GM21528 (cell line): ENCODE results near the gene FKBP10.
"Not testable (repeated sequence)": the region's sequence is repeated elsewhere in the genome, so short reads cannot be mapped to it uniquely, and the experiment has no call there.

Source experiments
- ATAC-seq: cut with Tn5 transposase; IDR thresholded peaks from one replicate; pipeline ENCODE4 v1.9.1; 2021; ENCODE audit warnings: mild to moderate bottlenecking, moderate library complexity; ENCODE audit not compliant: unreplicated experiment, low FRiP score

The FKBP10 gene

DNA sequence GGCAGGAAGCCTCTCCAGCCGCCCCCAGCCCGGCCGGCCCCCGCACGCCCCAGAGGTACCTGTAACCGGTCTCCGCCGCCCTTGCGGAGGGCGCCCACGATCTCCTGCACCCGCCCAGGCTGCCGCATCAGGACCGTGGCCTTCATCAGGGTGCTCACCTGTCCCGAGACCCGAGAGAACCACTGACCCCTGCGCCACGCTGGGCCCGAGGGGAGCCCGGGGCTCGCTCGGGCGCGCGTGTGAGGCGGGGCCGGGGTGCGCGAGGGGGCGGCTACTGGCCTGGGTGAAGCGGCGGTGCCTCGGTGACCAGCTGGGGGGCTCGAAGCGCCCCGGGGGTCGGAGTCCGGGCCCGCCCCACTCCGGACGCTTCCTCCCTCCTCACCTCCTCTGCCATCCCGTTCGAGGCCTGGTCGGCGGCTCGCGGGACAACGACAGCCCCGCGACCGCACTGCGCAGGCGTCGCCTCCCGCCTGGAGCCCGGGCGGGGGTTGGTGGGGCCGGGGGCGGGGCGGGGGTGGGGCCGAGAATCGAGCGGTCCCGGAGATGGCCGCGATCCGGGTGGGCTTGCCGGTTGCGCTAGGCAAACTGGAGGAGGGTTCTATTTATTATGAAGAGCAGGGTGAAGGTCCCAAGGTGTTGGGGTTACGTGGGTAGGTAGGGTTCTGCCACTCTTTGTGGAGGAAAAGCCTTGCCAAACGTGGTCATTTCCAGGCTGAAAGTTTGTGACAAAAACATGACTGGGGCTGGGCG, 23.2 kb downstream of the FKBP10 start, which contains the start of gene NT5C3B:
Gene NT5C3B (minus strand): TSS at position 433 of the 750 bp plus-strand sequence. CDS start 39 bp downstream, at position 394.
- peak; percentile 61 for ATAC-seq

DNA sequence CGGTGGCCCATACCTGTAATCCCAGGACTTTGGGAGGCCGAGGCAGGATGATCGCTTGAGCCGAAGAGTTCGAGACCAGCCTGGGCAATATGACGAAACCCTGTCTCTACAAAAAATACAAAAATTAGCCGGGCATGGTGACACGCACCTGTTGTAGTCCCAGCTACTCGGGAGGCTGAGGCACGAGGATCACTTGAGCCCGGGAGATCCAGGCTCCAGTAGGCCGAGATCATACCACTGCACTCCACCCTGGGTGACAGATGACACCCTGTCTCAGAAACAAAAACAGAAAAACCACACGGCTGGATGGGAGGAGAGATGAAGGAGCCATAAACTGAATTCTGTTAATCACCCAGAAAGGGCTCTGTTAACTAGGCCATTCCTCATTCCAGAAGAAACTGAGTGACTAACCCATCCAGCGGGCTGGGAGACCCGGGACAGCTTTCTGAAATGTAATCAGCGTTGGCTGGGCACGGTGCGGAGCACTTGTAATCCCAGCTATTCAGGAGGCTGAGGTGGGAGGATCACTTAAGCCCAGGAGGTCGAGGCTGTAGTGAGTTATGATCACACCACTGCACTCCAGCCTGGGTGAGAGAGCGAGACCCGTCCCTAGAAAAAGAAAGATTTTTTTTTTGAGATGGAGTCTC, 23.9 kb downstream of the FKBP10 start:
- ATAC-seq: no peak

DNA sequence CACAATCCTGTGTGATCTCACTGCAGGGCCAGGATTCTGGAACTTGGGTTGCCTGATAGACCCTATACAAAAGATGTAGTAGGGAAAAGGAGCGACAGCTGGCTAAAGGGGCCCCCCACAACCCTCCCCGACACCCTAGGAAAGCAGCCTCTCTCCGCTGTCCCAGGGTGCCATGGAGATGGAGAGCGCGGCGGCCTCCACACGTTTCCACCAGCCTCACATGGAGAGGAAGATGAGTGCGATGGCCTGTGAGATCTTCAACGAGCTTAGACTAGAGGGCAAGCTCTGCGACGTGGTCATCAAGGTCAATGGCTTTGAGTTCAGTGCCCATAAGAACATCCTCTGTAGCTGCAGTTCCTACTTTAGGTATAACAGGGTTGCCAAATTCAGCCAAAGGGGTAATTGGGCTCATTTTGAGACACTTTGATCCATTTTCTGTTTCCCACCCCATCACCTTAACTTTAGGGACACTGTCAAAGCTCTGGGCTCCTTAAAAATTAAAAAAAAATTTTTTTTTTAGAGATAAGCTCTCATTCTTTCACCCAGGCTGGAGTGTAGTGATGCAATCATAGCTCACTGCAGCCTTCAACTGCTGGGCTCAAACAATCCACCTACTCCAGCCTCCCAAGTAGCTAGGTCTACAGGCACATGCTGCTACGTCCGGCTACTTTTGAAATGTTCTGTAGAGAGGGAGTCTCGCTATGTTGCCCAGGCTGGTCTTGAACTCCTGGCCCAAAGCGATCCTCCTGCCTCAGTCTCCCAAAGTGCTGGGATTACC, 25.1 kb downstream of the FKBP10 start, which contains the start of gene KLHL10:
Gene KLHL10 (plus strand): TSS at position 65 of the 778 bp plus-strand sequence. CDS start 108 bp downstream, at position 173.
- ATAC-seq: no peak

DNA sequence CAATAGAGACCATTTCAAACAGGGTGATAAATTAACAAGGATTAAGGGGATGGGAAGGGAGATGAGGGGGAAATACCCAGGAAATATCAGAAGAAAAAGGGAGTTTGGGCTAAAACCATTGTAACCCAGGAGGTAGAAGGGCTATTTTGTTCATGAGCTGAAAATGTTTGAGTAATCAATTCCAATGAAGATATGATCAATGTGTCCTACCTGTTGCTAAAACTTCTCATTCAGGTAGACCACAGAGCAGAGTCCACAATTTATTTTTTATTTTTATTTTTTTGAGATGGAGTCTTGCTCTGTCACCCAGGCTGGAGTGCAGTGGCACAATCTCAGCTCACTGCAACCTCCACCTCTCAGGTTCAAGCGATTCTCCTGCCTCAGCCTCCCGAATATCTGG, 26.6 kb downstream of the FKBP10 start:
- not testable (repeated sequence) for ATAC-seq

DNA sequence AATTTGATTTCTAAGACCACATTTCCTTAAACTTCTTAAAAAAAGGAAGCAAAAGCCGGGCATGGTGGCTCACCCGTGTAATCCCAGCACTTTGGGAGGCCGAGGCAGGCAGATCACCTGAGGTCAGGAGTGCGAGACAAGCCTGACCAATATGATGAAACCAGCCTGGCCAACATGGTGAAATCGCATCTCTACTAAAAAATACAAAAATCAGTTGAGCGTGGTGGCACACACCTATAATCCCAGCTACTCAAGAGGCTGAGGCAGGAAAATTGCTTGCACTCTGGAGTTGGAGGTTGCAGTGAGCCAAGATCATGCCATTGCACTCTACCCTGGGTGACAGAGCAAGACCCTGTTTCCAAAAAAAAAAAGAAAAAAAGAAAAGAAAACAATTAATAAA, 28.0 kb downstream of the FKBP10 start:
- ATAC-seq: not testable (repeated sequence)

DNA sequence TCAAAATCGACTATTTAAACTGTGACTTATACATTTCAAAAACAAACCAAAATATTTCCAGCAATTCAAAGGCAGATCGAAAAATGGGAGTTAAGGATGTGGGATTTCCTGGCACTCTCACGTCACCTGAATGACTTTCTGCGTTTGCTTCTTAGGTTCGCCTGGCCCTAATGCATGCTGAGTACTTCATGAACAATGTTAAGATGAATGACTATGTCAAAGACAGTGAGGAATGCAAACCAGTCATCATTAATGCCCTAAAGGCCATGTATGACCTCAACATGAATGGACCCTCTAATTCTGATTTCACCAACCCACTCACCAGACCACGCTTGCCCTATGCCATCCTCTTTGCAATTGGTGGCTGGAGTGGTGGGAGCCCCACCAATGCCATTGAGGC, 32.2 kb downstream of the FKBP10 start:
- ATAC-seq: no peak

DNA sequence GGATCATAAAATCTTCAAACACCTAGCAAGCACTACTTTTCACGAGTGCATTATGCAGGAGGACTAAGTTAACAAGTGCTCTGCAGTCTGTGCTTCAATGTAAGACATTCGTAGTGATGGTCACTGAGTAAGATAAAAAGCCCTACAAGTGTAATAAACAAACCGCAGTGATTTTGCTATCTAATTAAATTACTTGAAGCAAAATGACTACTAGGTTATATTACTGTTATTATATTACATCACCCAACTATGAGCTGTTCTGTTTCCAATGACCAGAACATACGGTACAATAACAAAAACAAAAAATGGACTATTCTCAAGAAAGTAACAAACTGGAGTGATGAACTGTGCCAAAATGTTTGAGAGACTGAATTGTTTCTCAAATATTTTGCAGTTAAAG, 36.0 kb downstream of the FKBP10 start:
- ATAC-seq: no peak

DNA sequence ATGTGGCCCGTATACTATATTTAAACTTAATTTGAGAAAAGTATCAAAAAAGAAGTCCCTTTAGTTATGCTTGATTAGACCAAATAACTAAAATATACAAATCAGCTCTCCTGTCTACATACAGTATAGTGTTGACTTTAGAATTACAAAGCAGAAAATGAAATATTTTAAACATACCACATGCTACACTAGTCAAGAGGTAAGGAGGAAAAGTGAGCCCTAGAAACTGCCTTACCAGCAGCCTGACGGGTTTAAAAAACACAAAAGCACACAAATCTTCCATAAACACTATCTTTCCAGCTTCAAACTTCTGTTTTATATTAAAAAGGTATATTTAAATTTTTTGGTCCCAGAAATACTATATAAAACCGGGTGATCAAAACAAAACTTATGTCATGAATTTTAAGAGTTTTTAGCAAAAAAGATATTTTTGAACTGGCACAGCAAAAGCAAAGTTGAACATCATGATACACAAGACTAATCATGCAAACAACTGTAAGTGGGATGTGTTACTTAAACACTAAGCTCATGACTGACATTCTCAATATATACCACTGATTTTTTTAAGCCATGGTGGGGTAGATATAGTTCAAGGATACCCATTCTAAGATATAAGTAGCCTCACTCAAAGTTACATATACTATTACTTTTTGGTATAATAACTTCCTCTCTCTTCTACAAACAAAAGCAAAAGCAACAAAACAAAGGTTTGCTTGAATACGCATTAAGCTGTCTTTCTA, 36.6 kb downstream of the FKBP10 start:
- ATAC-seq: no peak

DNA sequence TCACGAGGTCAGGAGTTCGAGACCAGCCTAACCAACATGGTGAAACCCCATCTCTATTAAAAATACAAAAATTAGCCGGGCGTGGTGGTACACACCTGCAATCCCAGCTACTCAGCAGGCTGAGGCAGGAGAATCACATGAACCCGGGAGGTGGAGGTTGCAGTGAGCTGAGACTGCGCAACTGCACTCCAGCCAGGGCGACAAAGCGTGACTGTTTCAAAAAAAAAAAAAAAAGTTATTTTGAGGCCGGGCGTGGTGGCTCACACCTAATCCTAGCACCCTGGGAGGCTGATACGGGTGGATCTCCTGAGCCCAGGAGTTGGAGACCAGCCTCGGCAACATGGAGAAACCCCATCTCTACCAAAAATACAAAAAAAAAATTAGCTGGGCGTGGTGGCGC, 38.6 kb downstream of the FKBP10 start:
- ATAC-seq: not testable (repeated sequence)

DNA sequence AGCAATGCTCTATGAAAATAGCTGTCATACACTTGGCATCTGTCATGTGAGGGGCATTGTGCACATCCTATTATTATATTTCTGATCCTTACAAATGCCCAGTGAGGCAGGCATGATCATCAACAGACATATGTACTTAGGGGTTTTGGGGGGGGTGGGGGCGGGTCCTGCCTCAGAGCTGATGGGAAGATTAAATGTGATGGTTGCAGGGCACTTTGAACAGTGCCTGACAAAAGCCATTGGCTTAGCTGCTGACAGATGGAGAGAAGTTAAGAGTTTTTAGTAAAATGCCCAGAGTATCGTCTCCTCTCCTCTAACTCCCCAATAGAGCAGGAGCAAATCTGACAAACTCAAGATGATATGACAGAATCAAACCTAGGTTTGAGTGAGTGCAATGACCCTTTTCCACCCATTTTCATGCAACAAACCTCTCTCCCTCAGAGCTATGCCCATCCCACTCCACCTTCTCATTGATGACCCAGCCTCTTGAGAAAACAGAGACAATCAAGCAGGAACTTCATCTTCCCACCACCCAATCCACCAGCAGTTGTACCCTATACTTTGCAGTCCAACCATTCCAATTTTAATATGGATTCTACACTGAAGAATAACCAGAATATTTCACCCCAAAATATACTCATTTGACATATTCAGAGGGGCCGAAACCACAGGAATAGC, 47.6 kb downstream of the FKBP10 start:
- ATAC-seq: no peak

DNA sequence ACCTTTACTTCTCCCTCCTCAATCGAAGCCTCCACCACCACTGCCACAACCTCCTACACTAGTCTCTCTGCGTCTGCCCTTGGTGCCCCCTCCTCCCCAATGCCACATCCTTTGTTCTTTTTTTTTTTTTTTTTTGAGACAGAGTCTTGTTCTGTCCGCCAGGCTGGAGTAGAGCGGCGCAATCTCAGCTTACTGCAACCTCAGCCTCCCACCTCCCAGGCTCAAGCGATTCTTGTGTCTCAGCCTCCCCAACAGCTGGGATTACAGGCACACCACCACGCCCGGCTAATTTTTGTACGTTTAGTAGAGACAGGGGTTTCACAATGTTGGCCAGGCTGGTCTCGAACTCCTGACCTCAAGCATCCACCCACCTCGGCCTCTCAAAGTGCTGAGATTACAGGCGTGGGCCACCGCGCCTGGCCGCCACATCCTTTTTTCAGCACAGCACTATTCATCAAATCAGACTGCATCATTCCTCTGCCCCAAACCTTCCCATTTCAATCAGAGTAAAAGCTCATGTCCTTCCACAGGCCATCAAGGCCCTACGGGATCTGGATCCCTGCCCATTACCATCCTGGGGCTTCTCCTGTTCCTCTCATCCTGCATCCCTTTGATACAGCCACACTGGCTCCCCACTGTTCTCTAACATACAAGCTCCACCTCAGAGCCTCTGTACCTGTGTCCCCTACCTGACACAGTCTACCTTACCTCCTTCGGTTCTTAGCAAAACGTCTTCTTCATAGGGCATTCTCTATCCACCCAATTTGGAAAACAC, 50.5 kb downstream of the FKBP10 start:
- no peak for ATAC-seq

DNA sequence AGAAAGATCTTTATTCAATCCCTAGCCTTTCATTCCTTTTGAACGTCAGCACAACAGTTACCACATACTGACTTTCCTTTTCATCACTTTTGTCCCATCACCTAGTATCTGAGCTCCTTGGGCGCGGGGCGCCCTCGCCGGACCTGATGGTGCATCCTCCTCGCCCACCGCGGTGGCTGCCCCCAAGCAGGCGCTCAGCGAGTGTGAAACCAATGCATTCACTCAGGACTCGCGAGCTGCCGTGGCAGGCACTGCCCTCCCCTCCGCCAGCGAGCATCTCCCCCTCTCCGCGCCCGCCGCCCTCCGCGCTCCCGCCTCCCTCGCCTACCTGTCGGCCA, 51.7 kb downstream of the FKBP10 start:
- ATAC-seq: peak; percentile 27

DNA sequence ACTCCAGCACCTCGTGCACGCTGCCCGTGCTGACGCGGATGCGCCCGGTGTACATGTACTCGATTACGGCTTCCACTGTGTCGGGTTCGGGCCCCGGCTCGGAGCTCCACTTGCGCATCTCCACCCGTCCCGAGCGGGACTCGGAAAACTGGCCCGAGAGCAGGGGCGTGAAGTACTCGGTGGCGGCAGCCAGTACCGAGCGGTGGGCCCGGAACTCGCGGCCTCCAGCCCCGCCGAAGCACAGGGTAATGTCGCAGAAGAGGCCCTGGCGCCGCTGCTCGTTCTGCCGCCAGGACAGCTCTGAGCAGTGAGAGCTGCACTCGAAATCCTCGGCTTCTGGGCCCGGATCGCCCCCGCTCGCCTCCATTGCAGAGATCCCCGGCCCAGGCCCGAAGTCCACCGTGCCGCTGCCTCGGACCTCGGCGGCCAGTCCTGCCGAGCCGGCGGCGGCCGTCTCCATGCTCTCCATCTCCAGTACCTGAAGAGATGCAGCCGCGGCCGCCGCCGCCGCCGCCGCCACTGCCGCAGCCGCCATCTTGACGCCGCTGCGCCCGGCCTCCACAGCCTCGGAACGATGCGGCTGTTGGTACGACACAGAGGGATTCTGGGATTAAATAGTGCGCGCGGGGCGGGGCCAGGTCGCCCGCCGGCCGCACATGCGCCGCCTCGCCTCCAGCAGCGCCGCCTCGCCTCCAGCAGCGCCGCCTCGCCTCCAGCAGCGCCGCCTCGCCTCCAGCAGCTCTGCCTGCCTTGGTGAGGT, 52.2 kb downstream of the FKBP10 start, which contains the start of gene KLHL11:
Gene KLHL11 (minus strand): TSS at position 588 of the 760 bp plus-strand sequence. CDS start 53 bp downstream, at position 535.
- peak; percentile 88 for ATAC-seq

DNA sequence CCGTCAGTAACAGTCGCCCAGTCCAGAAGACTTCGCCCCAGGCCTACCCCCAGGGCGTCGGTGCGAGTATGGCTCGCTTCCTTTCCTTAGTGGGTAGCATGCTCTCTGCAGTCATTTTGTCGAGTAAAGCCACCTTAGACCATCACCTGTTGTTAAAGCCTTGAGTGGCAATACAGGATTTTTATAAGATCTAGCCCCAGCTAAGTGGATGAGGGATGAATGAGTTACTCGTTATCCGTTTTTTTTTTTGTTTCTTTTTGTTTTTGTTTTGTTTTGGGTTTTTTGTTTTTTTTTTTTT, 52.7 kb downstream of the FKBP10 start:
- no peak for ATAC-seq

DNA sequence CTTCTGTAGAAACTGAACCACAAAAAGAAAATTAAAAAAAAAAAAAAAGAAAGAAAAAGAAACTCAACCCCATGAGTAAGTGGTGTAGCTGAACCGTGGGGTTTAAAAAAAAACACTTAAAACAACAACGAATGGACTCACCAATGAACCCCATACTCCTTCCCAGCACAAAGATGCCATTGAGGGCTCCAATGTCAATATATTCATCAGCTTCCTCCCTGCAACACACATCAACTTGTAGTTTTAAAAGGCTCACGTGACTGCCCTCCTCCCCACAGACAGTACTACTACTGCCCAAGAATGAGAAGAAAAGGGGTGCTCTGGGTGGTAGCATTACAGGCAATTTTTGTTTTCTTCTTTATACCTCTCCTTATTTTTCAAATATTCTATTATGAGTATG, 55.8 kb downstream of the FKBP10 start:
- no peak for ATAC-seq

DNA sequence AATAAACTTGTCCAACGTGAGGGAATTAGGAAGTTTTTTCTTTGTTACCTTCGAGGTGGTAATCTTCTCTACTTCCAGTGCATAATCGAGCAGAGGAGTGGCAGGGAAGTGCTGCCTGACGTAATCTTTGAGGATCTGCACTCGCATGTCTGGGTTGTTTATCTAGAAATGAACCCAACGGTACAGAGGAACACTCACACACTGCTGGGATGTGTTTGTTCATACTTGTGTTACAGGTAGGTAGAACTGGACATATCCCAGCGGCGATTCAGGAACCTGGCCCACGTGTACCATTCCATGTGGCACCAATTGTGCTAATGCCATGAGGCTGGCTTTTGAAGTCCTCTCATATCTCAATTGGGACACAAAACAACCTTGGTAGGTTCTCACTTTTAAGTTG, 56.6 kb downstream of the FKBP10 start:
- no peak for ATAC-seq

DNA sequence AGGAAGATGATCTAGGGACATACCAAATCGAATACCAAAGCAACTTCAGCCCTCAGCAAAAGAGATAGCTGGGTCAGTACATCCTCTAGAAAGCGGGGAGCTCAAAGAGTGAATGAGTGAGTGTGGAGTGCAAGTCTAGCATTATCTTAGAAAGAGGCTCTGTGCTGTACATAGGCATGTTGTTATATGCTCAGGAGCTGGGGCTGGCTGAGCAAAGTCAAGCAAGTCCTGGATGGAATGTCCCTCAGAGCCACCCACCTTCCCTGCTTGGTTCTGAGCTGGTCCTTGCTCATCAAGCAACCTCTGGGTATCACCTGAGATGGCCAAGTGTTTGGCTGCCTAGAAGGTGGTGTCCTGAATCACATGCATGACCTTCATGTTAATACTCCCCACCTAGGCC, 57.3 kb downstream of the FKBP10 start:
- no peak for ATAC-seq

DNA sequence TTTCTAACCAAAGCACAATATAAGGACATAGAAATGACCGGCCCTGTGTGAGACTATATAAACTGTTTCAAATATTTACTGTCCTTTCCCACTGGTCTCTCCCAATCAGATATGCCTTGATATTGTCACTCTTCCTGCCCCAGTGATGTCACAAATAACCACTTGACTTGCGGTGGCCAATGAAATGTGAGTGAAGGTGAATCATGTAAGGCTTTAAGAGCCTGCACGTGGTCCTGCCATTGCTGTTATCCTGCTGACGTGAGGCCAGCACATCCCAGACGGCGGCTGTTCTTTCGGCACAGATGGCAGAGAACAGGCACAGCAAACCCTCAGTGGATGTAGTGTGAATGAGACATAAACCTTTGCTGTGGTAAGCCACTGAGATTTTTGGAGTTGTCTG, 57.8 kb downstream of the FKBP10 start:
- ATAC-seq: no peak

DNA sequence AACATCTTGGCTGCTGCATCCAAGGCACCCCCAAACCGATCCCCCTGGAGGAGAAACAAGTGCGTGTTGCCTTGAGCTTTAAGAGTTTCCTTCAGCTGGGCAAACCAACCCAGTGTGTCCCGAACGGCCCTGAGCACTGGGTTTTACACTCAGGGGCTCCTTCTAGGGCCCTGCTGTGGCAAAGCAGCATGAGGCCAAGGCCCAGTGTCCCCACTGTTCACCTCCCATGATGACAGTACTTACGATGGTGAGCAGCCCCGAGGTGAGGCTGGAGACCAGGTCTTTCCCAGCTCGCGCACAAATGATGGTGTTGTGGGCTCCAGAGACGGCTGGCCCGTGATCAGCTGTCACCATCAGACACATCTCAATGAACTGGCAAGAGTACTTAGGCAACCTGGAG, 59.0 kb downstream of the FKBP10 start:
- ATAC-seq: no peak
